B cell (primary cell): Measurements from ENCODE around the gene CHCHD3. TPM values are rescaled to one million over a fixed set of nuclear protein-coding genes. Genes with fewer than 3 reads are reported as not detected.

Experiments used
- ATAC-seq: fragments of 200-7000 bp; cut with Tn5 transposase; one replicate; pipeline ENCODE4 v1.10.0; 2021; ENCODE audit warnings: low read depth, mild to moderate bottlenecking, moderate number of reproducible peaks, moderate library complexity
- CTCF ChIA-PET: fragments of 350-600 bp; sonication (Branson Sonifier 250); formaldehyde crosslinking; loops from one replicate; lab custom pipeline; 2021; ENCODE audit warnings: antibody characterized with exemption, inconsistent platforms; lab: Charles Lee
- POLR2A ChIA-PET: fragments of 350-600 bp; sonication (Branson Sonifier 250); formaldehyde crosslinking; loops from one replicate; lab custom pipeline; 2021; ENCODE audit warnings: antibody characterized with exemption; lab: Charles Lee
- DNase-seq: peaks from one replicate; pipeline ENCODE4 v3.0.0; 2013
- H2AFZ ChIP-seq: 2 replicates; pipeline ENCODE4 v1.6.1; 2012; ENCODE audit warnings: mild to moderate bottlenecking, low read depth, low read length; ENCODE audit not compliant: insufficient read depth, poor library complexity, severe bottlenecking
- H3K27ac ChIP-seq, 2 donors: 1 replicate in 1 of 2; 2 replicates in 1 of 2; pipeline ENCODE4 v1.5.1; 2012 to 2013; ENCODE audit warnings: low read length in 2 of 2, mild to moderate bottlenecking in 2 of 2, moderate library complexity in 1 of 2
- H3K27me3 ChIP-seq, 4 experiments: fragments of 200-600 bp in 1 of 4; sonication (generic) in 1 of 4; replicated peaks in 1 of 4; 1 replicate in 2 of 4; 2 replicates in 2 of 4; pipeline versions ENCODE4 v1.6.1 to v1.7.0; 2013 to 2016; ENCODE audit warnings: low read length in 3 of 4, mild to moderate bottlenecking in 2 of 4, mixed read lengths in 1 of 4, moderate library complexity in 1 of 4; ENCODE audit not compliant: insufficient read depth in 4 of 4, control insufficient read depth in 3 of 4; ENCODE audit errors: control extremely low read depth in 1 of 4
- H3K36me3 ChIP-seq, 2 experiments: replicated peaks in 1 of 2; 1 replicate in 1 of 2; 2 replicates in 1 of 2; pipeline versions ENCODE4 v1.6.1 to v1.7.1; 2013; ENCODE audit warnings: low read length in 1 of 2; ENCODE audit not compliant: insufficient read depth in 2 of 2, control insufficient read depth in 1 of 2; ENCODE audit errors: control extremely low read depth in 1 of 2, extremely low read depth in 1 of 2
- H3K4me1 ChIP-seq, 2 donors: fragments of 200-600 bp in 1 of 2; sonication (generic) in 1 of 2; 1 replicate in 1 of 2; 2 replicates in 1 of 2; pipeline versions ENCODE4 v1.5.1 to v1.6.1; 2013 to 2017; ENCODE audit warnings: low read length in 2 of 2; ENCODE audit not compliant: control insufficient read depth in 2 of 2, insufficient read depth in 2 of 2
- H3K4me2 ChIP-seq: replicated peaks from 2 replicates; pipeline ENCODE3; 2012; ENCODE audit warnings: mild to moderate bottlenecking, low read depth, low read length; ENCODE audit not compliant: poor library complexity, severe bottlenecking
- H3K4me3 ChIP-seq, 5 experiments: fragments of 200-600 bp in 1 of 5; sonication (generic) in 1 of 5; 1 replicate in 3 of 5; 2 replicates in 2 of 5; pipeline versions ENCODE4 v1.5.1 to v1.7.0; 2011 to 2016; ENCODE audit warnings: low read length in 4 of 5, mild to moderate bottlenecking in 4 of 5, low read depth in 2 of 5, control low read depth in 1 of 5, moderate library complexity in 1 of 5; ENCODE audit not compliant: insufficient read depth in 1 of 5; ENCODE audit errors: control extremely low read depth in 1 of 5, extremely low read depth in 1 of 5
- H3K79me2 ChIP-seq: fragments of 200-600 bp; sonication (generic); one replicate; pipeline ENCODE4 v1.6.0; 2016; ENCODE audit warnings: low read length; ENCODE audit not compliant: control insufficient read depth, insufficient read depth
- H3K9ac ChIP-seq: fragments of 200-600 bp; sonication (generic); 2 replicates; pipeline ENCODE4 v1.6.1; 2017; ENCODE audit warnings: mild to moderate bottlenecking, low read length, moderate library complexity
- H3K9me3 ChIP-seq, 3 donors: one replicate each; pipeline versions ENCODE4 v1.6.1 to v1.7.1; 2013; ENCODE audit warnings: low read length in 2 of 3; ENCODE audit not compliant: control insufficient read depth in 2 of 3, insufficient read depth in 1 of 3; ENCODE audit errors: control extremely low read depth in 1 of 3
- H4K20me1 ChIP-seq: 2 replicates; pipeline ENCODE4 v1.6.0; 2012; ENCODE audit warnings: mild to moderate bottlenecking, low read length; ENCODE audit not compliant: insufficient read depth, control insufficient read depth, poor library complexity, severe bottlenecking
- H3K27ac Mint-ChIP-seq: one replicate; pipeline ENCODE4 v1.8.0; 2021; ENCODE audit warnings: mixed read lengths
- H3K27me3 Mint-ChIP-seq: one replicate; pipeline ENCODE4 v1.8.0; 2021; ENCODE audit warnings: mixed read lengths
- H3K4me1 Mint-ChIP-seq: one replicate; pipeline ENCODE4 v1.8.0; 2021; ENCODE audit warnings: mixed read lengths
- H3K4me3 Mint-ChIP-seq: one replicate; pipeline ENCODE4 v1.8.0; 2021; ENCODE audit warnings: mixed read lengths
- H3K9me3 Mint-ChIP-seq: one replicate; pipeline ENCODE4 v1.8.0; 2022; ENCODE audit warnings: mixed read lengths; ENCODE audit not compliant: insufficient read depth
- EZH2 ChIP-seq: IDR thresholded peaks from 2 replicates; pipeline ENCODE4 v1.6.1; 2012; ENCODE audit warnings: borderline replicate concordance, low read depth, mild to moderate bottlenecking, moderate library complexity, low read length; ENCODE audit not compliant: insufficient read depth, poor library complexity, severe bottlenecking
- WGBS: methylation state at CpG from one replicate; pipeline ENCODE4 v1.1.5; 2013; ENCODE audit warnings: missing lambda C conversion rate; ENCODE audit not compliant: insufficient coverage; 5-methylcytosine and 5-hydroxymethylcytosine counted together
- intact Hi-C: fragments of 100-400 bp; cut with micrococcal nuclease; formaldehyde crosslinking; loops from one replicate; pipeline ENCODE4 v1.10.0; 2022
- polyA plus RNA-seq: library from polyadenylated mRNA; depleted of rRNA; stranded (reverse); fragments of >200 nt; gene quantifications from 2 replicates; pipeline ENCODE4 v1.2.3, GENCODE V29; 2012
- total RNA-seq, 2 donors: library from RNA; stranded (reverse); fragments of 120-200 nt in 1 of 2; gene quantifications; 1 replicate in 1 of 2; 2 replicates in 1 of 2; pipeline versions ENCODE4 v1.2.3 to v1.2.4, GENCODE V29; 2013 to 2022
- TF ChIP-seq, protein P1 (sequence below): fragments of 200-600 bp; IDR thresholded peaks from one replicate; pipeline ENCODE4 v1.8.0; 2022; ENCODE audit warnings: antibody characterized with exemption, mild to moderate bottlenecking

CHCHD3 gene
- total and polyA plus RNA-seq, 2 donors (not counting 1 experiment from before 2014, with no cell fraction given), result 20.1 to 38.4 TPM

DNA sequence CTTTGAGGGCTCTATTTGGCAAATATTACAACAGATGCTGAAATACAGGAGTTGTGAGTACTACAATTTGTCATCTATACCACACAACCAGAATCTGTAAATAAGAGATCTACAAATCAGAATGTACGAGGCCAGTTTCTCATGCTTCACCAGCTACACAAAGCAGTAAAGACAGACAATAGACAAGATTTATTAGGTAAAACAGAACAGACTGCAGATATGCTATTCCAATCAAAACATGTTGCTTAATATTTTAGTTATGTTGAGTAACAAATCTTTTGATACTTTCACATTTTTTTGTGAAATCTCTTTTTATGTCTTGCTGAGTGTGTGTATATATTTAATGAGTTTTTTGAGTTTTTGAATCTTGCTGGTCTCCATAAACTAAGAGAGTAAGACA, 109.1 kb downstream of the CHCHD3 start:
- H3K4me2 ChIP-seq, result no peak overlapping the region
- no peak overlapping the region for H3K27ac Mint-ChIP-seq
- WGBS, result no CpG with 5 or more reads among the region's 1 CpG
- H3K4me1 Mint-ChIP-seq, result peaks cover 15% of the 10 kb centered on the region
- no peak for TF ChIP-seq EZH2
- TF ChIP-seq, protein P1, sequence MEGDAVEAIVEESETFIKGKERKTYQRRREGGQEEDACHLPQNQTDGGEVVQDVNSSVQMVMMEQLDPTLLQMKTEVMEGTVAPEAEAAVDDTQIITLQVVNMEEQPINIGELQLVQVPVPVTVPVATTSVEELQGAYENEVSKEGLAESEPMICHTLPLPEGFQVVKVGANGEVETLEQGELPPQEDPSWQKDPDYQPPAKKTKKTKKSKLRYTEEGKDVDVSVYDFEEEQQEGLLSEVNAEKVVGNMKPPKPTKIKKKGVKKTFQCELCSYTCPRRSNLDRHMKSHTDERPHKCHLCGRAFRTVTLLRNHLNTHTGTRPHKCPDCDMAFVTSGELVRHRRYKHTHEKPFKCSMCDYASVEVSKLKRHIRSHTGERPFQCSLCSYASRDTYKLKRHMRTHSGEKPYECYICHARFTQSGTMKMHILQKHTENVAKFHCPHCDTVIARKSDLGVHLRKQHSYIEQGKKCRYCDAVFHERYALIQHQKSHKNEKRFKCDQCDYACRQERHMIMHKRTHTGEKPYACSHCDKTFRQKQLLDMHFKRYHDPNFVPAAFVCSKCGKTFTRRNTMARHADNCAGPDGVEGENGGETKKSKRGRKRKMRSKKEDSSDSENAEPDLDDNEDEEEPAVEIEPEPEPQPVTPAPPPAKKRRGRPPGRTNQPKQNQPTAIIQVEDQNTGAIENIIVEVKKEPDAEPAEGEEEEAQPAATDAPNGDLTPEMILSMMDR, result no peak
- POLR2A ChIA-PET, result no interaction called here
- H3K79me2 ChIP-seq, result no peaks in the 10 kb centered on the region
- no peak overlapping the region for H3K4me3 Mint-ChIP-seq
- no peak overlapping the region for H3K9ac ChIP-seq
- no peaks in the 10 kb centered on the region for H3K4me1 ChIP-seq
- no peaks in the 10 kb centered on the region for H3K27me3 Mint-ChIP-seq
- ATAC-seq, result no peak
- H3K9me3 ChIP-seq, result no peaks in the 10 kb centered on the region
- H4K20me1 ChIP-seq, result no peaks in the 10 kb centered on the region
- H3K9me3 Mint-ChIP-seq, result no peaks in the 10 kb centered on the region
- H2AFZ ChIP-seq, result no peak overlapping the region
- intact Hi-C loops, result no loop called here
- H3K4me3 ChIP-seq, result no peak overlapping the region
- DNase-seq, result no peak
- CTCF ChIA-PET, result no interaction called here
- peaks cover 0 to 19% of the 10 kb centered on the region in 2 experiments for H3K36me3 ChIP-seq
- H3K27me3 ChIP-seq, result no peaks in the 10 kb centered on the region
- H3K27ac ChIP-seq, result no peak overlapping the region

DNA sequence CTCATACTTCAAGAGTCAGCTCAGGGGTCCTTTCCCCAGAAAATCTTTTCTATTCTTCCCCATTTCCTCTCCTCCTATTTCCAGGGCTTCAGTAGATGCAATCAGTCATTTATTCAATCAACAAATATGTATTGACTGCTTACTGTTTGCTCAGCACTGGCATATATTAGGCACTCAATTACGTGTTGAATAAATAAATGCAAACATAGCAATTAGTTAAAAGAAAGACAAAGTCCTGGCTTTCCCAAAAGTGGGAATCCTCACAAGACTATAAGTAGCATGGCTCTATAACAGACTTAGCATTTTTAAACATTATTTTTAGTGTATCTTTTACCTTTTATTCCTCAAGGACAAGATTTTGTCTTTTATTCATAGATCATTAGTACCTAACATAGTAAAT, 111.6 kb downstream of the CHCHD3 start:
- no peak for ATAC-seq
- no peaks in the 10 kb centered on the region for H3K9me3 Mint-ChIP-seq
- H3K4me2 ChIP-seq, result no peak overlapping the region
- peaks cover 0 to 18% of the 10 kb centered on the region in 2 experiments for H3K36me3 ChIP-seq
- no peaks in the 10 kb centered on the region for H3K27me3 ChIP-seq
- H3K4me3 Mint-ChIP-seq, result no peak overlapping the region
- no peak overlapping the region for H3K4me3 ChIP-seq
- no peak for TF ChIP-seq EZH2
- H4K20me1 ChIP-seq, result no peaks in the 10 kb centered on the region
- CTCF ChIA-PET, result no interaction called here
- no peak overlapping the region for H3K27ac Mint-ChIP-seq
- intact Hi-C loops, result no loop called here
- H3K4me1 Mint-ChIP-seq, result peaks cover 7% of the 10 kb centered on the region
- H3K79me2 ChIP-seq, result no peaks in the 10 kb centered on the region
- no peak overlapping the region for H3K27ac ChIP-seq
- H3K27me3 Mint-ChIP-seq, result no peaks in the 10 kb centered on the region
- no CpG with 5 or more reads among the region's 1 CpG for WGBS
- H3K4me1 ChIP-seq, result no peaks in the 10 kb centered on the region
- no peak overlapping the region for H2AFZ ChIP-seq
- H3K9ac ChIP-seq, result no peak overlapping the region
- POLR2A ChIA-PET, result no interaction called here
- no peak for DNase-seq
- H3K9me3 ChIP-seq, result no peaks in the 10 kb centered on the region
